ENCODE data around the gene VASH2. TPM values are rescaled to one million over a fixed set of nuclear protein-coding genes. Genes with fewer than 3 reads are reported as not detected.
"Not testable (repeated sequence)": the region's sequence is repeated elsewhere in the genome, so short reads cannot be mapped to it uniquely, and the experiment has no call there.

Gene VASH2
- total and polyA plus RNA-seq, 12 donors, result 0.37 to 1.2 (median 0.73) TPM

- no peaks in the 10 kb centered on the region for H3K36me3 ChIP-seq
- peak in 1 of 8 donors; percentile 38 for ATAC-seq
- no peak for DNase-seq
- WGBS, 2 donors, result 80 to 83% methylated on average over 18 of the region's 18 CpGs
- TF ChIP-seq, protein P1, sequence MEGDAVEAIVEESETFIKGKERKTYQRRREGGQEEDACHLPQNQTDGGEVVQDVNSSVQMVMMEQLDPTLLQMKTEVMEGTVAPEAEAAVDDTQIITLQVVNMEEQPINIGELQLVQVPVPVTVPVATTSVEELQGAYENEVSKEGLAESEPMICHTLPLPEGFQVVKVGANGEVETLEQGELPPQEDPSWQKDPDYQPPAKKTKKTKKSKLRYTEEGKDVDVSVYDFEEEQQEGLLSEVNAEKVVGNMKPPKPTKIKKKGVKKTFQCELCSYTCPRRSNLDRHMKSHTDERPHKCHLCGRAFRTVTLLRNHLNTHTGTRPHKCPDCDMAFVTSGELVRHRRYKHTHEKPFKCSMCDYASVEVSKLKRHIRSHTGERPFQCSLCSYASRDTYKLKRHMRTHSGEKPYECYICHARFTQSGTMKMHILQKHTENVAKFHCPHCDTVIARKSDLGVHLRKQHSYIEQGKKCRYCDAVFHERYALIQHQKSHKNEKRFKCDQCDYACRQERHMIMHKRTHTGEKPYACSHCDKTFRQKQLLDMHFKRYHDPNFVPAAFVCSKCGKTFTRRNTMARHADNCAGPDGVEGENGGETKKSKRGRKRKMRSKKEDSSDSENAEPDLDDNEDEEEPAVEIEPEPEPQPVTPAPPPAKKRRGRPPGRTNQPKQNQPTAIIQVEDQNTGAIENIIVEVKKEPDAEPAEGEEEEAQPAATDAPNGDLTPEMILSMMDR (IDR thresholded peaks at IDR 0.05), result no peak
- intact Hi-C loops (cut with DNase I), result no loop called here
- H3K4me3 ChIP-seq, result no peak overlapping the region
- H3K4me1 ChIP-seq, result no peaks in the 10 kb centered on the region
- H3K9me3 ChIP-seq, result no peaks in the 10 kb centered on the region
- no peak overlapping the region for H3K27ac ChIP-seq
- peaks cover 0 to 20% (median 0%) of the 10 kb centered on the region in 7 donors for H3K27me3 ChIP-seq
These were observed 9.2 kb downstream of the VASH2 start for GRCh38 chr1:212959266-212960220.

- intact Hi-C loops (cut with DNase I), result no loop called here
- 96 to 98% methylated on average over 6 of the region's 6 CpGs for WGBS, 2 donors
These were observed 10.6 kb downstream of the VASH2 start for GRCh38 chr1:212960932-212961331.

GRCh38 chr1:212962509-212962908, 12.2 kb downstream of the VASH2 start:
- ATAC-seq (no peak), DNase-seq (no peak)
- H3K36me3 ChIP-seq, result no peaks in the 10 kb centered on the region
- intact Hi-C loops (cut with DNase I), result no loop called here
- H3K27me3 ChIP-seq, result peaks cover 0 to 15% (median 0%) of the 10 kb centered on the region in 7 donors
- no peaks in the 10 kb centered on the region for H3K9me3 ChIP-seq
- H3K27ac ChIP-seq, result no peak overlapping the region
- TF ChIP-seq, protein P1 (IDR thresholded peaks at IDR 0.05), result no peak
- no peaks in the 10 kb centered on the region for H3K4me1 ChIP-seq
- no peak overlapping the region for H3K4me3 ChIP-seq
- WGBS, 2 donors, result 85 to 94% methylated on average over 5 of the region's 5 CpGs

More at GRCh38 chr1:212960932-212961331, 10.6 kb downstream of the VASH2 start:
- H3K27me3 ChIP-seq, result peaks cover 0 to 17% (median 0%) of the 10 kb centered on the region in 7 donors
- no peaks in the 10 kb centered on the region for H3K9me3 ChIP-seq
- no peak overlapping the region for H3K4me3 ChIP-seq
- ATAC-seq, result no peak
- no peak overlapping the region for H3K27ac ChIP-seq
- H3K4me1 ChIP-seq, result no peaks in the 10 kb centered on the region
- DNase-seq, result no peak
- TF ChIP-seq, protein P1 (IDR thresholded peaks at IDR 0.05), result no peak
- no peaks in the 10 kb centered on the region for H3K36me3 ChIP-seq

GRCh38 chr1:212964102-212964501, 13.8 kb downstream of the VASH2 start:
- ATAC-seq, result no peak
- Histone ChIP-seq H3K27ac (no peak overlapping the region), H3K4me1 (no peaks in the 10 kb centered on the region), H3K4me3 (no peak overlapping the region), H3K9me3 (no peaks in the 10 kb centered on the region), H3K36me3 (no peaks in the 10 kb centered on the region), H3K27me3 (peaks cover 0 to 15% (median 0%) of the 10 kb centered on the region in 7 donors)
- TF ChIP-seq, protein P1 (IDR thresholded peaks at IDR 0.05), result no peak
- intact Hi-C loops (cut with DNase I), result no loop called here
- 90 to 95% methylated on average over 6 of the region's 6 CpGs for WGBS, 2 donors
- no peak for DNase-seq

DNA sequence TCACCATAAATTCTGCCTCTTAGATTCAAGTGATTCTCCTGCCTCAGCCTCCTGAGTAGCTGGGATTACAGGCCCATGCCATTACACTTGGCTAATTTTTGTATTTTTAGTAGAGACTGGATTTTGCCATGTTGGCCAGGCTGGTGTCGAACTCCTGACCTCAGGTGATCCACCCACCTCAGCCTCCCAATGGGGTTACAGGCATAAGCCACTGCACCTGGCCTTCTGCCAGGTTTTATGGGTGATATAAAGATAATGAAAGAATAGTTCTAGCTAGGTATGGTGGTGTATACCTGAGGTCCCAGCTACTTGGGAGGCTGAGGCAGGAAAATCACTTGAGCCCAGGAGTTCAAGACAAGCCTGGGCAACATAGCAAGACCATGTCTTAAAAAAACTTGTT, 14.7 kb downstream of the VASH2 start:
- H3K4me3 ChIP-seq; ATAC-seq; intact Hi-C loops (cut with DNase I); H3K9me3 ChIP-seq; DNase-seq; H3K4me1 ChIP-seq; H3K27ac ChIP-seq; H3K36me3 ChIP-seq: not testable (repeated sequence)
- peaks cover 0 to 15% (median 0%) of the 10 kb centered on the region in 7 donors for H3K27me3 ChIP-seq
- 95 to 100% methylated on average over 1 of the region's 1 CpG for WGBS, 2 donors

Data from heart right ventricle (tissue), 16 donors.